ENCODE data around the gene GALNT14. TPM values are rescaled to one million over a fixed set of nuclear protein-coding genes. Genes with fewer than 3 reads are reported as not detected.

GALNT14 gene
- total RNA-seq, 4 donors from 2014 or later, result 3.2 to 6.6 (median 4.7) TPM

- no peak for TF ChIP-seq POLR2AphosphoS5 (IDR thresholded peaks at IDR 0.05)
- TF ChIP-seq, protein P1, sequence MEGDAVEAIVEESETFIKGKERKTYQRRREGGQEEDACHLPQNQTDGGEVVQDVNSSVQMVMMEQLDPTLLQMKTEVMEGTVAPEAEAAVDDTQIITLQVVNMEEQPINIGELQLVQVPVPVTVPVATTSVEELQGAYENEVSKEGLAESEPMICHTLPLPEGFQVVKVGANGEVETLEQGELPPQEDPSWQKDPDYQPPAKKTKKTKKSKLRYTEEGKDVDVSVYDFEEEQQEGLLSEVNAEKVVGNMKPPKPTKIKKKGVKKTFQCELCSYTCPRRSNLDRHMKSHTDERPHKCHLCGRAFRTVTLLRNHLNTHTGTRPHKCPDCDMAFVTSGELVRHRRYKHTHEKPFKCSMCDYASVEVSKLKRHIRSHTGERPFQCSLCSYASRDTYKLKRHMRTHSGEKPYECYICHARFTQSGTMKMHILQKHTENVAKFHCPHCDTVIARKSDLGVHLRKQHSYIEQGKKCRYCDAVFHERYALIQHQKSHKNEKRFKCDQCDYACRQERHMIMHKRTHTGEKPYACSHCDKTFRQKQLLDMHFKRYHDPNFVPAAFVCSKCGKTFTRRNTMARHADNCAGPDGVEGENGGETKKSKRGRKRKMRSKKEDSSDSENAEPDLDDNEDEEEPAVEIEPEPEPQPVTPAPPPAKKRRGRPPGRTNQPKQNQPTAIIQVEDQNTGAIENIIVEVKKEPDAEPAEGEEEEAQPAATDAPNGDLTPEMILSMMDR (IDR thresholded peaks at IDR 0.05), result no peak
- TF ChIP-seq POLR2A (IDR thresholded peaks at IDR 0.05), result no peak
- no peak for TF ChIP-seq EP300 (IDR thresholded peaks at IDR 0.05)
- Histone ChIP-seq H3K27me3 (peaks cover 3% of the 10 kb centered on the region), H3K27ac (no peak overlapping the region), H3K4me1 (no peaks in the 10 kb centered on the region), H3K9me3 (no peaks in the 10 kb centered on the region), H3K36me3 (no peaks in the 10 kb centered on the region), H3K4me3 (no peak overlapping the region)
- 86% methylated on average over 5 of the region's 5 CpGs for WGBS
- DNase-seq (ENCODE audit: low spot score in 2 of 2), result no peak
These were observed 163.7 kb downstream of the GALNT14 start for GRCh38 chr2:30974554-30974953.

GRCh38 chr2:30974092-30974491, 164.1 kb downstream of the GALNT14 start:
- TF ChIP-seq, protein P1 (IDR thresholded peaks at IDR 0.05), result no peak
- no peak for TF ChIP-seq EP300 (IDR thresholded peaks at IDR 0.05)
- TF ChIP-seq POLR2AphosphoS5 (IDR thresholded peaks at IDR 0.05), result no peak
- TF ChIP-seq POLR2A (IDR thresholded peaks at IDR 0.05), result no peak

DNA sequence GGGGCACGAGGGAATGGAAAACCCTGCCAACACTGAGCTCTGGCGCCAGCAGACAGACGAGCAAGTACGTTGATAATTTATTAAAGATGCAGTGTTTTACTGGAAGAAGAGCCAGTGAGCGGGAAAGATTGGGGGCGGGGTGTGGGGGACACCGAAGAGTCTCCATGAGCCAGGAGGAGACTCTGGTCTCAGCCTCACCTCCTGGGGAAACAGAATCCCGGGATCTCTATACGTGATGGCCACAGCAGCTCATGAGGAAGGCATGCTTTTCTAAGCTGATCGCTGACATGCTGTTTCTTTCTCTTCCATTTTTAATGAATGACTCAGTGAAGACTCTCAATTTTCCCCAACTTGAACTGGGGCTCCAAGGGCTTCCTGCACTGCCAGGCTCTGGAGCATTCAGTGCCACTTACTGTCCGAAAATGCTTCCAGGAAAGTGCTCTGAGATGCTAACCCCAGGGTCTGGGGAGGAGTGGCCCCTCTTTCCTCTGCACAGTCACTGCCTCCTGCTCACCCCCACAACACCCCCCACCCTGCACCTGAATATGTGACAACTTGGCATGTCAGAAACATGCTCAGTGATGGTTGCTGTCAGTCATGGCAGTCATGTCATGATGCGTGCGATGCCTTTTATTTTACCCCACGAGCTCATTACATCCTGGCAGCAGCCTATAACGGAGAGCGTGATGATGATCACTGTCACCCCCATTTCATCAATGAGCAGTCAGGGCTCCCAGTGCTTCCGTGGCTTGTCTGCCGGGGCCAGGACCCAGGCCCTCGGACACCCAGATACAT, 166.8 kb downstream of the GALNT14 start:
- no peak for DNase-seq (ENCODE audit: low spot score in 2 of 2)
- Histone ChIP-seq H3K27me3 (peaks cover 3% of the 10 kb centered on the region), H3K4me3 (no peak overlapping the region), H3K9me3 (no peaks in the 10 kb centered on the region), H3K4me1 (no peaks in the 10 kb centered on the region), H3K36me3 (no peaks in the 10 kb centered on the region), H3K27ac (no peak overlapping the region)
- TF ChIP-seq POLR2A (IDR thresholded peaks at IDR 0.05) (no peak), EP300 (IDR thresholded peaks at IDR 0.05) (no peak), POLR2AphosphoS5 (IDR thresholded peaks at IDR 0.05) (no peak)
- TF ChIP-seq, protein P1 (IDR thresholded peaks at IDR 0.05), result no peak
- WGBS, result 82% methylated on average over 15 of the region's 19 CpGs

More at GRCh38 chr2:30974092-30974491, 164.1 kb downstream of the GALNT14 start:
- no peaks in the 10 kb centered on the region for H3K36me3 ChIP-seq
- WGBS, result 89% methylated on average over 1 of the region's 1 CpG
- H3K9me3 ChIP-seq, result no peaks in the 10 kb centered on the region
- H3K27me3 ChIP-seq, result peaks cover 3% of the 10 kb centered on the region
- H3K4me1 ChIP-seq, result no peaks in the 10 kb centered on the region
- DNase-seq (ENCODE audit: low spot score in 2 of 2), result no peak
- no peak overlapping the region for H3K4me3 ChIP-seq
- H3K27ac ChIP-seq, result no peak overlapping the region

DNA sequence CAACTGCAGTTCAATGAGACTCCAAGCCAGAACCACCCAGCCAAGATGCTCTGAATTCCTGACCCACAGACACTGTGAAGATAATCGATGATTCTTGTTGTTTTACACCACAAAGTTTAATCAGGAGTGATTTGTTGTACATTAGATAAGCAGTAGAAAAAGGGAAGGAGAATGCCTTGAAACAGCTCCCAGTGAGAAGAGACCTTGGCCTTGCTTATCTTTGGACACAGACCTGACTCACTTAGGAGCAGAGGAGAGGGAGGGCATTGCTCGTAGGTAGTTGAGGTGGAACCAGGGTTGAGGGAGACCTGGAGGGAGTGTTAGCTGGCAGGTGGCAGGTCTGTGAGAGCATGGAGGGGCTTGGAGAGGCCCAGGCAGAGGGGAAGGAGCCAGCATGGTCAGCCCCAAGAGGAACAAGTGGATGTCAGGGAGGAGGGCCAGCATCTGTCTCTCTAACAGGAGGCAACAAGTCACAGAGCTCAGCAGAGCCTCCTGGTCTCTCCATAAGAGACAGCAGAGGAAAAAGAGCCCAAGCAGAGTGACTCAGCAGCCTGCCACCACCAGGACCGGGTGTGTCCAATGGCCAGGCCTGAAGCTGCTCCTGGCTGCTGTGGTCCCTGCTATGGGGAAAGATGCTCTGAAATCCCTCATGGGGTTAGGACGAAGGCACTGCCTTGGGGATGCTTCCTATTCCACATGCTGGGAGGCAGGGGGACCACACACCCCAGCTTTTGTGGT, 169.4 kb downstream of the GALNT14 start:
- Histone ChIP-seq H3K27ac (no peak overlapping the region), H3K4me3 (no peak overlapping the region), H3K36me3 (no peaks in the 10 kb centered on the region), H3K27me3 (peaks cover 3% of the 10 kb centered on the region), H3K9me3 (no peaks in the 10 kb centered on the region), H3K4me1 (no peaks in the 10 kb centered on the region)
- 82% methylated on average over 2 of the region's 4 CpGs for WGBS
- TF ChIP-seq POLR2A (IDR thresholded peaks at IDR 0.05), result no peak
- TF ChIP-seq POLR2AphosphoS5 (IDR thresholded peaks at IDR 0.05), result no peak
- no peak for DNase-seq (ENCODE audit: low spot score in 2 of 2)

DNA sequence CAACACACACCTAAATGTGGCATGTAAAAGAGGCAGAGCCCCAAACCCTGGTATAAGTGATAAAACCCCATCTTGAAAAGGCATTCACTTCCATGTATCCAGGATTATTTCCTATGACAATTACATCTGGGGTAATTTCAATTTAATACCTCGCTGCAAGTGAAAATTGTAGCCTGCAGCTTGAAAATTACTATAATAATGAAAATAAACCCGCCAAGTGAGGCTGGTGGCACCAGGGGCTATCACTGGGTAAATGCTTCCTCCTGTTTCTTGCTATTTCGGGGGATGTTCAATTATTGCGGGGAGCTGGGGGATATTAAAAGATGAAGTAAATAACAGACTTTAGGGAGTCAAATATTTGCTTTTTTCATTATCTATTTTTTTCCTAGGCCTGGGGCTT, 171.5 kb downstream of the GALNT14 start:
- Histone ChIP-seq H3K9me3 (no peaks in the 10 kb centered on the region), H3K4me3 (no peak overlapping the region), H3K27ac (no peak overlapping the region), H3K27me3 (peaks cover 3% of the 10 kb centered on the region), H3K4me1 (no peaks in the 10 kb centered on the region), H3K36me3 (no peaks in the 10 kb centered on the region)
- over 99% methylated on average over 4 of the region's 4 CpGs for WGBS
- DNase-seq (ENCODE audit: low spot score in 2 of 2), result no peak
- TF ChIP-seq POLR2AphosphoS5 (IDR thresholded peaks at IDR 0.05) (no peak), POLR2A (IDR thresholded peaks at IDR 0.05) (no peak), EP300 (IDR thresholded peaks at IDR 0.05) (no peak)
- TF ChIP-seq, protein P1 (IDR thresholded peaks at IDR 0.05), result no peak

Measured in suprapubic skin (tissue), 4 donors.